H9 (cell line): Measurements from ENCODE around the gene LRRN4CL. TPM values are rescaled to one million over a fixed set of nuclear protein-coding genes. Genes with fewer than 3 reads are reported as not detected.

ENCODE experiments used
- DNase-seq: peaks from one replicate; pipeline ENCODE4 v3.0.0-alpha.2; 2017
- H2AFZ ChIP-seq: one replicate; pipeline ENCODE4 v1.6.1; 2013; ENCODE audit warnings: mild to moderate bottlenecking, low read length, control low read depth, moderate library complexity
- H2AK5ac ChIP-seq: 2 replicates; pipeline ENCODE4 v1.6.1; 2013; ENCODE audit warnings: low read length, control low read depth, mixed read lengths; ENCODE audit not compliant: insufficient read length
- H2BK120ac ChIP-seq: one replicate; pipeline ENCODE4 v1.6.1; 2013; ENCODE audit warnings: low read depth, mild to moderate bottlenecking, low read length, control low read depth, inconsistent platforms; ENCODE audit not compliant: poor library complexity, severe bottlenecking
- H2BK12ac ChIP-seq: 2 replicates; pipeline ENCODE4 v1.6.1; 2013; ENCODE audit warnings: low read length, control low read depth, mixed read lengths, low read depth; ENCODE audit not compliant: insufficient read length
- H2BK15ac ChIP-seq: 2 replicates; pipeline ENCODE4 v1.6.1; 2013; ENCODE audit warnings: low read depth, low read length, control low read depth
- H2BK20ac ChIP-seq: one replicate; pipeline ENCODE4 v1.6.1; 2013; ENCODE audit warnings: low read depth, mild to moderate bottlenecking, low read length, control low read depth, inconsistent platforms; ENCODE audit not compliant: poor library complexity, severe bottlenecking
- H2BK5ac ChIP-seq: 2 replicates; pipeline ENCODE4 v1.6.1; 2013; ENCODE audit warnings: low read length, control low read depth, mixed read lengths; ENCODE audit not compliant: insufficient read length
- H3K14ac ChIP-seq: 2 replicates; pipeline ENCODE4 v1.6.1; 2013; ENCODE audit warnings: low read length, control low read depth; ENCODE audit not compliant: insufficient read depth
- H3K18ac ChIP-seq: 2 replicates; pipeline ENCODE4 v1.6.1; 2013; ENCODE audit warnings: low read depth, mild to moderate bottlenecking, mixed read lengths, low read length, control low read depth; ENCODE audit not compliant: insufficient read length
- H3K23ac ChIP-seq: 2 replicates; pipeline ENCODE4 v1.6.1; 2013; ENCODE audit warnings: low read length, control low read depth, mixed read lengths, low read depth; ENCODE audit not compliant: insufficient read length
- H3K23me2 ChIP-seq: 2 replicates; pipeline ENCODE4 v1.6.1; 2013; ENCODE audit warnings: low read depth, mild to moderate bottlenecking, mixed read lengths, low read length, control low read depth; ENCODE audit not compliant: insufficient read length, poor library complexity, severe bottlenecking
- H3K27ac ChIP-seq: 2 replicates; pipeline ENCODE4 v1.5.1; 2013; ENCODE audit warnings: low read length, control low read depth, mixed read lengths, low read depth; ENCODE audit not compliant: insufficient read length
- H3K27me3 ChIP-seq: 2 replicates; pipeline ENCODE4 v1.6.1; 2013; ENCODE audit warnings: low read length, control low read depth, inconsistent platforms; ENCODE audit not compliant: insufficient read depth
- H3K4ac ChIP-seq: 2 replicates; pipeline ENCODE4 v1.6.1; 2013; ENCODE audit warnings: low read depth, mild to moderate bottlenecking, control low read depth, inconsistent platforms, low read length, moderate library complexity
- H3K4me1 ChIP-seq: 2 replicates; pipeline ENCODE4 v1.6.1; 2013; ENCODE audit warnings: low read length, control low read depth, inconsistent platforms; ENCODE audit not compliant: insufficient read depth
- H3K4me2 ChIP-seq: 2 replicates; pipeline ENCODE4 v1.6.1; 2013; ENCODE audit warnings: low read length, control low read depth, mixed read lengths; ENCODE audit not compliant: insufficient read length, insufficient read depth
- H3K56ac ChIP-seq: 2 replicates; pipeline ENCODE4 v1.6.1; 2013; ENCODE audit warnings: low read depth, mild to moderate bottlenecking, mixed read lengths, low read length, control low read depth; ENCODE audit not compliant: insufficient read length
- H3K79me1 ChIP-seq: 2 replicates; pipeline ENCODE4 v1.6.1; 2013; ENCODE audit warnings: low read depth, mild to moderate bottlenecking, moderate library complexity, low read length, control low read depth, inconsistent platforms; ENCODE audit not compliant: insufficient read depth, poor library complexity, severe bottlenecking
- H3K79me2 ChIP-seq: 2 replicates; pipeline ENCODE4 v1.6.1; 2013; ENCODE audit warnings: low read length, control low read depth, inconsistent platforms; ENCODE audit not compliant: insufficient read depth
- H3K9ac ChIP-seq: 2 replicates; pipeline ENCODE4 v1.6.1; 2013; ENCODE audit warnings: low read length, control low read depth, mixed read lengths; ENCODE audit not compliant: insufficient read length; ENCODE audit errors: extremely low read depth
- H3K9me3 ChIP-seq: one replicate; pipeline ENCODE4 v1.6.1; 2013; ENCODE audit warnings: low read depth, low read length, inconsistent platforms; ENCODE audit not compliant: control insufficient read depth
- H3T11ph ChIP-seq: one replicate; pipeline ENCODE4 v1.6.1; 2013; ENCODE audit warnings: mild to moderate bottlenecking, low read length, control low read depth, inconsistent platforms
- H4K20me1 ChIP-seq: one replicate; pipeline ENCODE4 v1.6.1; 2013; ENCODE audit not compliant: control insufficient read depth, insufficient read length, insufficient read depth
- H4K5ac ChIP-seq: 2 replicates; pipeline ENCODE4 v1.6.1; 2013; ENCODE audit warnings: low read depth, mild to moderate bottlenecking, mixed read lengths, low read length, control low read depth; ENCODE audit not compliant: insufficient read length
- H4K8ac ChIP-seq: replicated peaks from 2 replicates; pipeline ENCODE4 v1.6.1; 2013; ENCODE audit warnings: low read length, control low read depth, mixed read lengths, low read depth; ENCODE audit not compliant: insufficient read length
- H4K91ac ChIP-seq: 2 replicates; pipeline ENCODE4 v1.6.1; 2013; ENCODE audit warnings: low read depth, mild to moderate bottlenecking, moderate library complexity, mixed read lengths, low read length, control low read depth; ENCODE audit not compliant: insufficient read length
- H3K27ac Mint-ChIP-seq, 3 experiments: 2 replicates in 2 of 3; 3 replicates in 1 of 3; pipeline ENCODE4 v1.8.0; 2020 to 2021; ENCODE audit warnings: mixed read lengths in 3 of 3, mild to moderate bottlenecking in 1 of 3, moderate library complexity in 1 of 3
- H3K27me3 Mint-ChIP-seq: 2 replicates; pipeline ENCODE4 v1.8.0; 2021; ENCODE audit warnings: low read depth, mild to moderate bottlenecking, moderate library complexity, mixed read lengths
- H3K36me3 Mint-ChIP-seq, 3 experiments: 2 replicates in 2 of 3; 3 replicates in 1 of 3; pipeline ENCODE4 v1.8.0; 2020 to 2021; ENCODE audit warnings: low read depth in 3 of 3, mixed read lengths in 3 of 3; ENCODE audit not compliant: insufficient read depth in 1 of 3
- H3K4me1 Mint-ChIP-seq, 2 experiments: 2 replicates each; pipeline ENCODE4 v1.8.0; 2020; ENCODE audit warnings: mixed read lengths in 2 of 2
- H3K4me3 Mint-ChIP-seq, 2 experiments: 2 replicates in 1 of 2; 3 replicates in 1 of 2; pipeline ENCODE4 v1.8.0; 2020 to 2021; ENCODE audit warnings: mild to moderate bottlenecking in 2 of 2, mixed read lengths in 2 of 2, moderate library complexity in 1 of 2
- H3K9me3 Mint-ChIP-seq, 2 experiments: 2 replicates in 1 of 2; 3 replicates in 1 of 2; pipeline ENCODE4 v1.8.0; 2020; ENCODE audit warnings: mild to moderate bottlenecking in 2 of 2, mixed read lengths in 2 of 2, moderate library complexity in 1 of 2
- CTCF ChIP-seq: fragments of 200-600 bp; sonication (generic); conservative IDR thresholded peaks from 3 replicates; pipeline ENCODE4 v1.8.0; 2021; ENCODE audit warnings: antibody characterized with exemption, mild to moderate bottlenecking
- WGBS: extraction: QIAGEN DNeasy Blood & Tissue Kit; methylation state at CpG from one replicate; pipeline ENCODE4 v1.1.7; 2013; ENCODE audit warnings: missing lambda C conversion rate, low lambda C conversion rate, mixed read lengths; ENCODE audit not compliant: insufficient read length; ENCODE audit errors: extremely low coverage; 5-methylcytosine and 5-hydroxymethylcytosine counted together
- total RNA-seq: library from RNA; stranded (reverse); gene quantifications from 2 replicates; pipeline ENCODE4 v1.2.1, GENCODE V29; 2021

Gene LRRN4CL
- total RNA-seq, 1 experiment from 2014 or later: 0.59 TPM

GRCh38 chr11:62665599-62666258, 23.6 kb downstream of the LRRN4CL start:
- WGBS: no CpG with 5 or more reads among the region's 39 CpGs
- Histone ChIP-seq H2AFZ (no peak overlapping the region), H3K27ac (no peak overlapping the region), H3K9me3 (no peaks in the 10 kb centered on the region), H2BK15ac (no peak overlapping the region), H2AK5ac (no peak overlapping the region), H3K9ac (peak overlapping the region; percentile 95), H2BK5ac (no peak overlapping the region), H3K4me1 (peaks cover 2% of the 10 kb centered on the region; the same call in 1 of the 2 replicates), H3K79me1 (no peaks in the 10 kb centered on the region), H4K91ac (no peak overlapping the region), H4K8ac (no peak overlapping the region), H2BK20ac (no peak overlapping the region), H3K23ac (no peak overlapping the region), H4K5ac (no peak overlapping the region), H3K79me2 (peaks cover 3% of the 10 kb centered on the region; the same call in 1 of the 2 replicates), H3K23me2 (peaks cover 14% of the 10 kb centered on the region), H3K4ac (no peak overlapping the region), H3K18ac (peak overlapping the region; percentile 38), H3K4me2 (peak overlapping the region; percentile 86), H3K27me3 (no peaks in the 10 kb centered on the region), H4K20me1 (no peaks in the 10 kb centered on the region), H3T11ph (no peak overlapping the region), H3K14ac (peak overlapping the region; percentile 49; the same call in 1 of the 2 replicates), H2BK12ac (no peak overlapping the region), H3K56ac (no peak overlapping the region), H2BK120ac (no peak overlapping the region)
- Mint-ChIP-seq H3K4me3 (peak overlapping the region; percentile 94 to 99), H3K9me3 (no peaks in the 10 kb centered on the region; a peak in 1 of 5 replicates), H3K27me3 (no peaks in the 10 kb centered on the region; the same call in 1 of the 2 replicates), H3K4me1 (peaks cover 17 to 21% of the 10 kb centered on the region in 2 experiments), H3K27ac (peak overlapping the region; percentile 96 to 98 (median 97)), H3K36me3 (peaks cover 29 to 54% (median 29%) of the 10 kb centered on the region in 3 experiments)
- no peak for TF ChIP-seq CTCF
- no peak for DNase-seq
